Islet precursor cell (in vitro differentiated cells): ENCODE results near the gene SF3A1.

ENCODE experiments used
- DNase-seq: peaks from one replicate; pipeline ENCODE4 v3.0.0-alpha.2; 2018

Gene SF3A1

DNA sequence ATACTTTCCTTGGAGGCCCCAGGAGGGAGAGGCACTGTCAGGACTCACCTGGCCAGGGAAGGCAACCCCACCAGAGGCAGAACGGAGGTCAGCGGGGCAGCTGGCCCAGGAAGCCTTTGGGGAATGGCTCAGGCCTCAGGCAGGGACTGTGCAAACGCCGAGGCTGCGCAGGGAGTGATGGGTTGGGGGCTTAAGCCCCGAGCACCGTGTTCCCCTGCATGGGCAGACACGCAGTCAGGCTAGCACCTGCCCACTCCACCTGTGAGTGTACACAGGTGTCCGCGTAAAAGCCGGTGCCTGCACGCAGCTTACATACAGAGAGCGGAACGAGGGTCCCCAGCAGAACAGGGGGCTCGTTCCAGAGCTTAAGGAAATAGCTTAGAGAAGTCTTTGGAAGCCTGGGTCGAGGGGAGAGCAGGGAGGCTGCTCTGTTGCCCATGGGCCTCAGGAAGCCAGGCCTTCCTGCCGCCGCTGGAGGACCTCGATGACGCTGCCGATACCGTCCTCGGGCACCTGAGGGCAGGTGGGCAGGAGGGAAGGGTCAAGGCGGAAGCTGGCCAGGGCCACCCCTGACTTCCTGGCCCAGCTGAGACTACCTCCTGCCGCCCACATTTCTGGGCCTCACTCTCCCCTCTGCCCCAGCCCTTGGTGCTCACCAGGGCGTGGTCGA is 71.4 kb downstream of the SF3A1 start:
- DNase-seq, result no peak

DNA sequence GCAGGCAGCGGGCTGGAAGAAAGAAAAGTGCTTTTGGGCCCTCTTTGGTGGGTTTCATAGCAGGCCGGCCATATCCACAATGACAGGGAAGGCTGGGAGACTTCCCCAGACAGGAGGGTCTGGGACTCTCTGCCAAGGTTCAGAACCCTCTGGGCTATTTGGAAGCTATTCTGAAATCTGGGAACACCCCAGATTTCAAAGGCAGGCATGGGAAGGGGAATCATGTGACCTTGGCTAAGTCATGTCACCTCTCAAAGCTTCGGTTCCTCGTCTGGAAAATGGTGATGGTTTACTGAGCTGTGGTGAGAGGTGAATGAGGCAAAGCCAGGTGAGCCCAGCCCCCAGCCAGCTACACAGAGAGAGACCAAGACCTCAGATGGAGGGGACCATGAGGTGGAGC is 72.0 kb downstream of the SF3A1 start:
- DNase-seq, result no peak

DNA sequence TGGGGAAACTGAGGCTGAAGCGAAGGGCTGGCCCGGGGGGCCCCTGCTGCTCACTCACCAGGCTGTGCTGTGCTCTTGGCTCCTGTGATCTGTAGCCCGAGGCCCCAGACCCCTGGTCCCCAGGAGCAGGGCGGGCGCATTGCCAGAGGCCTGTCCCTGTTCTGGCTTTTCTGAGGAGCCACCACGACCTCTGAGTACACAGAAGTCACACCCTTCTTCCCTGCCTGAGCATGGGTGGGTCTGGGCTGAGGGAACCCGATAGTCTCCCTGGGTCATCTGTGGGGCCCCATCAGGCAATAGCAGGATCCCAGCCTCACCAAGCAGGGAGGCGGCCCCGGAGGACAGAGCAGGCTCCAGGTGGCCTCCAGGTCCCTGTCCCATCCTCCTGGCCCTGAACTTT is 72.5 kb downstream of the SF3A1 start:
- no peak for DNase-seq

DNA sequence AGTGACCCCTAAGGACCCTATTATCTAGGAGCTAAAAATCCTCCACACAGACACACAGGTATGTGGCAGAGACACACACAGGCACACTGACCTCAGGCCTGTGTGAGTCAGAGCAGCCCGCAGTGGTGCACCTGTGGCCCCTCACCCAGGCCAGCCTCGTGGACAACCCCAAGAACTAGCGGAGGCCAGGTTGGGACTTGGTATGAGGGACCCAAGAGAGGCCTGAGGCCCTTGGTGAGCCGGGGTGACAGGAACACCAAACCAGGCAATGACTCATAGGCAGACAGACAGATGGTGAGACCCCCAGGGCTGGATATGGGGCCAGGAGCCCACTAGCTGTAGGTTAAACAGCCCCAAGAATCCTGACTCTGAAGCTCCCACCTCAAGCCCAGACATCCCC is 73.4 kb downstream of the SF3A1 start:
- DNase-seq, result no peak

DNA sequence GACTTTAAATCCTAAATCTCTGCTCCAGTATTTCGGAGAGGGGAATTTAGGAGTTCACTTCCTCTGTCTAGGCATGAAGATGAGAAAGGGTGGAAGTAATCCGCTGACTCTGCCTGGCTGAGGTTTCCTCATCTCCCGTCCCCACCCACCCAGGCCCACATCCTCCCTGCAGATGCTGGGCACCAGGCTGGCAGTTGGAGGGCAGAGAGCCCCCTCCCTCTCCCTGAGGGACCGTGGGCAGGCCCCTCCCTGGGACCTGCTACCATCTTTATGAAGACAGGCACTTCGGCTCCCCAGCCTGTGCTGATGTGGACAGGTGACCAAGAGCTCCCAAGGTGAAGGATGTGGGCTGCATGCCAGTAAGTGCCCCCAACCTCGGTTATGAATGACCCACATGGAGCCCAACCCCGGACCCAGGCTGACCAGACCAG is 74.1 kb downstream of the SF3A1 start:
- DNase-seq, result no peak
